ENCODE results near the gene PTTG1IP.

GRCh38 chr21:44813149-44813548 is 60.3 kb downstream of the PTTG1IP start:
- TF ChIP-seq CTCF (IDR thresholded peaks at IDR 0.05) (no peak), POLR2A (IDR thresholded peaks at IDR 0.05) (no peak)

Data from thyroid gland (tissue), 4 donors.